Nephron progenitor cell (in vitro differentiated cells): ENCODE data around the gene FAM210A.

ENCODE experiments used
- DNase-seq: peaks from one replicate; pipeline ENCODE4 v3.0.0; 2021
- H3K27ac Mint-ChIP-seq: 2 replicates; pipeline ENCODE4 v1.8.0; 2021; ENCODE audit warnings: mild to moderate bottlenecking, moderate library complexity, mixed read lengths
- H3K27me3 Mint-ChIP-seq: 2 replicates; pipeline ENCODE4 v1.8.0; 2021; ENCODE audit warnings: mild to moderate bottlenecking, low read depth, mixed read lengths; ENCODE audit not compliant: poor library complexity
- H3K36me3 Mint-ChIP-seq: 2 replicates; pipeline ENCODE4 v1.8.0; 2021; ENCODE audit warnings: low read depth, mixed read lengths
- H3K4me1 Mint-ChIP-seq: 2 replicates; pipeline ENCODE4 v1.8.0; 2021; ENCODE audit warnings: mixed read lengths
- H3K4me3 Mint-ChIP-seq: 2 replicates; pipeline ENCODE4 v1.8.0; 2021; ENCODE audit warnings: mild to moderate bottlenecking, moderate library complexity, mixed read lengths
- H3K9me3 Mint-ChIP-seq: 2 replicates; pipeline ENCODE4 v1.8.0; 2021; ENCODE audit warnings: mild to moderate bottlenecking, moderate library complexity, mixed read lengths
- TF ChIP-seq, protein P1 (sequence below): fragments of 200-600 bp; sonication (generic); IDR thresholded peaks from 2 replicates; pipeline ENCODE4 v1.5.0; 2021; ENCODE audit warnings: antibody characterized with exemption

Gene FAM210A

DNA sequence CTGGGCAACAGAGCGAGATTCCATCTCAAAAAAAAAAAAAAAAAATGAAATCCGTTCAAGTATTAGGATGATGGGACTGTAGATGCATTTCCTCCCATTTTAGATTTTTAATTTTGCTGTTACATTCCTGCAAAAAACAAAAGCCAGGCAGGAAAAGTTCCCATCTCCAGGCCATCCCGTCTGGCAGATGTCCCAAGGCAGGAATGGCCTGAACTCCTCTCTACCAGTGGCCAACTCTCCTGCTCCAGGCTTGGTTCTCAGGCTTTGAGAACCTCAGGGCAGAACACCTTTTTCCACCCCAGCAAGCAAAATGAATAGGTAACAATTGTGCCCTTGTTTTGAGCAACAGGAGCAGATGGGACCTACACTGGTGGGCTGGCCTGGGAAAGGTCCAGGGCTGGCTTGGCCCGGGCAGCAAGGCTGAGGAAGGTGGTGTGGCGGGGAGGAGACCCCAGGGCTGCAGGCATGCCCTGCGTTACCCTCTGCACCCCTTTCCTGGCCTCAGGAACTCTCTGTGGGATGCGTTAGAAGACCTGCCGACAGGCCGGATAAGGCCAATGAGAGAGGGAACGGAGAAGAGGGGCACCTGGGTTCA, 86.0 kb downstream of the FAM210A start:
- no peak for DNase-seq
- TF ChIP-seq, protein P1, sequence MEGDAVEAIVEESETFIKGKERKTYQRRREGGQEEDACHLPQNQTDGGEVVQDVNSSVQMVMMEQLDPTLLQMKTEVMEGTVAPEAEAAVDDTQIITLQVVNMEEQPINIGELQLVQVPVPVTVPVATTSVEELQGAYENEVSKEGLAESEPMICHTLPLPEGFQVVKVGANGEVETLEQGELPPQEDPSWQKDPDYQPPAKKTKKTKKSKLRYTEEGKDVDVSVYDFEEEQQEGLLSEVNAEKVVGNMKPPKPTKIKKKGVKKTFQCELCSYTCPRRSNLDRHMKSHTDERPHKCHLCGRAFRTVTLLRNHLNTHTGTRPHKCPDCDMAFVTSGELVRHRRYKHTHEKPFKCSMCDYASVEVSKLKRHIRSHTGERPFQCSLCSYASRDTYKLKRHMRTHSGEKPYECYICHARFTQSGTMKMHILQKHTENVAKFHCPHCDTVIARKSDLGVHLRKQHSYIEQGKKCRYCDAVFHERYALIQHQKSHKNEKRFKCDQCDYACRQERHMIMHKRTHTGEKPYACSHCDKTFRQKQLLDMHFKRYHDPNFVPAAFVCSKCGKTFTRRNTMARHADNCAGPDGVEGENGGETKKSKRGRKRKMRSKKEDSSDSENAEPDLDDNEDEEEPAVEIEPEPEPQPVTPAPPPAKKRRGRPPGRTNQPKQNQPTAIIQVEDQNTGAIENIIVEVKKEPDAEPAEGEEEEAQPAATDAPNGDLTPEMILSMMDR, result no peak
- Mint-ChIP-seq H3K4me1 (peaks cover 5% of the 10 kb centered on the region), H3K36me3 (peaks cover 5% of the 10 kb centered on the region), H3K9me3 (peaks cover 8% of the 10 kb centered on the region), H3K27me3 (no peaks in the 10 kb centered on the region), H3K27ac (no peak overlapping the region), H3K4me3 (no peak overlapping the region)

DNA sequence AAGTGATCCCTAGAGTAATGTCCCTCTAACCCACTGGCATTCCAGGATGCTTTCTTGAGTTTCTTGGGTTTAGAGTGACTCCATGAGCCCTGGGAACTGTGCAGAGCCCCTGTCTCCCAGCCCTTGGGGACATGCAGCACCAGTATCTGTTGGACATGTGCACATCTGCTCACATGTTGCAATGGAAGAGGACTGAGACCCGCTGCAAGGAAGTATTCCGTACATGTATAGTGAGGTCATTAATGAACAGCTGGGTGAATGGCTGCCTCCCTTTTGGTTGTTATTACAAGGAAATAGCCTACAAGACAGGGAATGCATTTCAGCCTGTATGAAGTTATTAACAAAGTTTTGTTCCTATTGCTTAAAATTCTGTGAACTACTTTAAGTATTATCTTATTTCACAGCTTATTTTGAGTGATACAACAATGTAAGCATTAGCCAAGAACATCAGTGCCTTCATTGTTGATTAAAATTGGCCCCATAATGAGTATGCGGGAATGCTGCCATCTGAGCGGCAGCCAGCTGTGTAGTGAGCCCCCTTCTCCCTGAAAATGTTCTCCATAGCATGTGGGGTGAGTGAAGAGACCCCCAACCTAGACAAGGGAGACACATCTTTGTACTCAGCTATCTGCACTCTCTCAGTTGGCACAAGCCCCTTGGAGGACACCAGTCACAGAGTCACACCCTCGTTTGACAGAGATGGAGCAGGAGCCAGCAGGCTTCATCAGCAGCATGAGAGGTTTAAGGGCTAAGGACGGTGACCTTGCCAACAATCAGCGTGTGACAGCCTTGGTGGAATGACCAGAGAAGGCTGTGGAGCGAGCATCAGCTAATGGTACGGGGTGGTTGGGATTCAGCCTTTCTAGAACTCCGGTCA, 87.4 kb downstream of the FAM210A start:
- H3K4me1 Mint-ChIP-seq, result no peaks in the 10 kb centered on the region
- no peak overlapping the region for H3K4me3 Mint-ChIP-seq
- DNase-seq, result no peak
- no peaks in the 10 kb centered on the region for H3K27me3 Mint-ChIP-seq
- peaks cover 10% of the 10 kb centered on the region for H3K9me3 Mint-ChIP-seq
- TF ChIP-seq, protein P1, result no peak
- no peak overlapping the region for H3K27ac Mint-ChIP-seq
- H3K36me3 Mint-ChIP-seq, result peaks cover 5% of the 10 kb centered on the region

DNA sequence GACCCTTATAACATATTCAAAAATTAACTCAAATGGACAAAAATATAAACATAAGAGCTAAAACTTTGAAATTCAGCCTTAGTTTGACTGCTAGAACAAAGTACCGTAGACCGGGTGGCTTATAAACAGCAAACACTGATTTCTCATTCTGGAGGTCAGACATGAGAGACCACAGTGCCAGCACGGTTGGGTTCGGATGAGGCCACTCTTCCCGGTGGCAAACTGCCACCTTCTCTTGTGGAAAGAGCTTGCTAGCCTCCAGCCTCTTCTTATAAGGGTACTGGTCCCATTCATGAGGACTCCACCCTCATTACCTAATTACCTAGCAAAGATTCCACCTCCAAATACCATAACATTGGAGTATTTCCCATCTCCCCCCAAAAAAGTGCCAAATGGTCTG, 91.3 kb downstream of the FAM210A start:
- DNase-seq, result no peak
- no peak overlapping the region for H3K4me3 Mint-ChIP-seq
- H3K27me3 Mint-ChIP-seq, result peaks cover 4% of the 10 kb centered on the region
- peaks cover 2% of the 10 kb centered on the region for H3K4me1 Mint-ChIP-seq
- H3K27ac Mint-ChIP-seq, result no peak overlapping the region
- TF ChIP-seq, protein P1, result no peak
- H3K36me3 Mint-ChIP-seq, result no peaks in the 10 kb centered on the region
- peaks cover 4% of the 10 kb centered on the region for H3K9me3 Mint-ChIP-seq

DNA sequence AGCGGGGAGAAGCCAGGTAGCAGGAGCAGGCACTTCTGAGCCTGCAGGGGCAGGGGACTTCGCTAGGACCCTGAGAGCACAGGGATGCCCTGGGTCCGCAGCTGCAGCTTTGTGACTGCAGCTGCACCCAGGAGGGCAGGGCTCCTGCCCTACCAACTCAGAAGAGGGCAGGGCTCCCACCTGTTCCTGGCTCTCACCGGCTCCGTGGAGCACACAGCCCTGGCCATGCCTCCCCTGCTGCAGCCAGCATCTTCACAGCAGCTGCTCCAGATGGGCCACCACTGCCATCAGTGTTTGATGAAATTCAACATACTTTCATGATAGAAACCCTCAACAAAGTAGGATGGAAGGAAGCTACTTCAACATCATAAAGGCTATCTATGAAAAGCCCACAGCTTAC, 92.7 kb downstream of the FAM210A start:
- DNase-seq, result no peak
- Mint-ChIP-seq H3K4me1 (peaks cover 6% of the 10 kb centered on the region), H3K36me3 (no peaks in the 10 kb centered on the region), H3K4me3 (no peak overlapping the region), H3K9me3 (peaks cover 4% of the 10 kb centered on the region), H3K27me3 (peaks cover 6% of the 10 kb centered on the region), H3K27ac (no peak overlapping the region)
- TF ChIP-seq, protein P1, result no peak

DNA sequence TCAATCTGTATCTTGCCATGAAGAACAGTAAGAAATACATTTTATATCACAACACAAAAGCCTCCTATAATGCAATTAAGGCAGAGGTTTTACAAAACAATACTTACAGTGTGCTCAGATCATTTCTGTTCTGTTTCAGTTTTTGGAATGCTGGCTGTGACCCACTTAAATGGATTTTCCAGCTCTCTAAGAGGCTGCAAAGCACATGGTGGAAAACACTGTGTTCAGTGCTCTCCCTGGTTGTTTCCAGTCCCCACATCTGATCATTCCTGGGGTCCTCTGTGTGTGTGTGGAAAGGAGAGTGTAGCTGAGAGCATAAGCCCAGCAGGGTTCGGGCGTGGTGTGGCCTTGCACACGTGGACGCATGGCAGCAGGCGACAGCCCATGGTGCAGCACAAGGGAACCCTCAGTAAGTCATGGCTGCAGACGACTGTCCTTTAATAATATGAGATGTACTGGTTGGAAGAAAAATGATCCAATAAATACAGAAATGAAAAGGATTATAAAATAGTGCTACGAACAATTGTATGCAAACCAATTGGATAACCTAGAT, 95.6 kb downstream of the FAM210A start:
- H3K36me3 Mint-ChIP-seq, result no peaks in the 10 kb centered on the region
- H3K27me3 Mint-ChIP-seq, result peaks cover 18% of the 10 kb centered on the region

More for the DNA sequence above, 95.6 kb downstream of the FAM210A start:
- peaks cover 4% of the 10 kb centered on the region for H3K9me3 Mint-ChIP-seq
- no peak overlapping the region for H3K27ac Mint-ChIP-seq
- H3K4me1 Mint-ChIP-seq, result peaks cover 6% of the 10 kb centered on the region
- TF ChIP-seq, protein P1, result no peak
- DNase-seq, result no peak
- H3K4me3 Mint-ChIP-seq, result no peak overlapping the region
